GM19351 (cell line): ENCODE data around the gene LRRC37B.
"Not testable (repeated sequence)": the region's sequence is repeated elsewhere in the genome, so short reads cannot be mapped to it uniquely, and the experiment has no call there.

Source experiments
- ATAC-seq: cut with Tn5 transposase; IDR thresholded peaks from one replicate; pipeline ENCODE4 v1.9.1; 2021; ENCODE audit warnings: mild to moderate bottlenecking, moderate library complexity; ENCODE audit not compliant: unreplicated experiment

Gene LRRC37B

DNA sequence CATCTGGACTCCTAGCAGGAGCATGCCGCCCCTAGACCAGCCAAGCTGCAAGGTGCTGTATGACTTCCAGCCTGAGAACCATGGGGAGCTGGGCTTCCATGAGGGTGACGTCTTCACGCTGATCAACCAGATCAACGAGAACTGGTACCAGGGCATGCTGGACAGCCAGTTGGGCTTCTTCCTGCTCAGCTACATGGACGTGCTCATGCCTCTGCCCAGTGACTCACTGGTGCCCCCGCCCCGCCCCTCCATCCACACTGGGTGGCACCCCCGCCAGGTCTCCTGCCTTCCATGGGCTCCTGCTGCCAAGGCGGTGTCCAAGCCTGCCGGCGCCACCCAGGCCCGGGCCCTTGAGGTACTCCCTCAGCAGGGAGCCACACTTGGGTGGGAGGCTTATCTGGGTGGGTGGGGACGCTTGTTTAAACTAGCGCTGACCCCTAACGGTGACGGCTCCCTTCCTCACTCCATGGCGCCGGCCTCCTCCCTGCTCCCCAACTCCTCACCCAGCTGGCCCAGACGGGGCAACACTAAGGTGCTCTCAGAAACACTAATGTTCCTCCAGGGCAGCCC, 34.2 kb downstream of the LRRC37B start:
- ATAC-seq = not testable (repeated sequence)

DNA sequence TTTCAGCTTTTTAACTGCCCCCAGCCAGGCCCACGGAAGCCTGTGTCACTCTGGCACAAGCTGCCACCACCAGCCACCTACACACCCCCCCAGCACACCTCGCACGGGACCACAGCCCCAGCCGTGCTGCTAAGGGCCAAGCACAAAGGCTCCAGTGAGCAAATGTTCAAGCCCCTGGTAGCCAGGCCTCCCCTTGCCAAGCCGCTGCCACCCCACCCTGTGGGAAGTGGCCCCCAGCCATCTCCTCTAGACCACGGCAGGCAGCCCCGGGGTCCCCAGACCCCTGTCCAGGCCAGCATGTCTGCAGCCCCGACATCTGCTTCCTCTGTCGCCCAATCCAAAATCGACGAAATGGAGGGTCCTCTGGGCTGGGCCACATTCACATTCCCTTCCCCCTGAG, 35.1 kb downstream of the LRRC37B start:
- not testable (repeated sequence) for ATAC-seq

DNA sequence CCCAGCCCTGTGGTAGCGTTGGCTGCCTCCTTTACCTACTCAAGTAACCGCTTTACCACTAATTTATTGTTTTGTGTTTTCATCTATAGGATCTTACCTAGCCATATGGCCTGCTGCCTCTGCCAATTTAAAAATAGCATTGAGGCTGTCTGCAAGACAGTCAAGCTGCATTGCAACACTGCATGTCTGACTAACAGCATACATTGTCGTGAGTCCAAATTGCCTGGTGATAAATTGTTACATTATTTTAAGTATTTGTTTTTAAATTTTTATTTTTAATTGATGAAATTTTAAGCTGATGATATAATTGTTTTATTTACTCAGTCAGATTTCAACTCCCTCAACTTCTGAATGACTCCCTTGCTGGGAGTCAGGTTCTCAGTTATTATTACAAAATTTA, 38.4 kb downstream of the LRRC37B start:
- ATAC-seq = not testable (repeated sequence)

DNA sequence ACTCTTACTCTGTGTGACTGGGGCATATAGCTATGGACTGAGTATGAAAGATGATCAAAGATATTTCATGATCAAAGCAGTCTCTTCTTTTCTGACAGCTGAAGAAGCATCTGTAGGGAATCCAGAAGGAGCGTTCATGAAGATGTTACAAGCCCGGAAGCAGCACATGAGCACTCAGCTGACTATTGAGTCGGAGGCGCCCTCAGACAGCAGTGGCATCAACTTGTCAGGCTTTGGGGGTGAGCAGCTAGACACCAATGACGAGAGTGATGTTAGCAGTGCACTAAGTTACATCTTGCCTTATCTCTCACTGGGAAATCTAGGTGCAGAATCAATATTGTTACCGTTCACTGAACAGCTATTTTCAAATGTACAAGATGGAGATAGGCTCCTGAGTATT, 40.5 kb downstream of the LRRC37B start:
- not testable (repeated sequence) for ATAC-seq

DNA sequence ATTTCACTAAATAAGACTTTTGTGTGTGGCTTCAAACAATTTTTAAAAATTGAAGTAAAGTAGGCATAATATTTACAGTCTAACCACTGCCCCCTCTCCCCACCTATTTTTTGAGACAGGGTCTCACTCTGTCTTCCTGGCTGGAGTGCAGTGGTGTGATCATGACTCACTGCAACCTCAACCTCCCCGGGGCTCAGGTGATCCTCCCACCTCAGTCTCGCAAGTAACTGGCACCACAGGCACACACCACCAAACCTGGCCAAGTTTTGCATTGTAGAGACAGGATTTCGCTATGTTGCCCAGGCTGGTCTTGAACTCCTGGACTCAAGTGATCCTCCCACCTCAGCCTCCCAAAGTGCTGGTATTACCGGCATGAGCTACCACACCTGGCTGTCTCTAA, 47.8 kb downstream of the LRRC37B start:
- ATAC-seq = not testable (repeated sequence)

DNA sequence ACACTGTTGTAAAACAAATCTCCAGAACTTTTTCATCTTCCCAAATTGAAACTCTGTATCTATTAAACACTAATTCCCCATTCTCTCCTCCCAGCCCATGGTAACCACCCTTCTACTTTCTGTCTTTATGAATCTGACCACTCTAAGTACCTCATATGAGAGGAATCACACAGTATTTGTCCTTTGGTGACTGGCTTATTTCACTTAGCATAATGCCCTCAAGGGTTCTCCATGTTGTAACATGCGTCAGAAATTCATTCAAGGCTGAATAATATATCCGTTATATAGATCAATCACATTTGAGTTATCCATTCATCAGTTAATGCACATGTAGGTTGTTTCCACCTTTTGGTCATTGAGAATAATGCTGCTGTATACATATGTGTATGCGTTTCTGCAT, 48.2 kb downstream of the LRRC37B start:
- ATAC-seq = not testable (repeated sequence)

DNA sequence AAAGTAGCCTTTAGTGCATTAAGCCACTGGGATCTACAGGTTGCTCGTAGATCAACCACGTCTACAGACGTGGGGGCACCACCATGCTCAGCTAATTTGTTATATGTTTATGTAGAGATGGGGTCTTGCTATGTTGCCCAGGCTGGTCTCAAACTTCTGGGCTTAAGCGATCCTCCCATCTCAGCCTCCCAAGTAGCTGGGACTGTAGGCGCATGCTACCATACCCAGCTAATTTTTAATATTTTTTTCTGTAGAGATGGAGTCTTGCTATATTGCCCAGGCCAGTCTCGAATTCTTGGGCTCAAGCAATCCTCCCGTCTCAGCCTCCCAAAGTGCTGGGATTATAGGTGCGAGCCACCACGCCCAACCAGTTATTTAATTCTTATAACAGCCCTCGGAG, 49.3 kb downstream of the LRRC37B start:
- not testable (repeated sequence) for ATAC-seq

DNA sequence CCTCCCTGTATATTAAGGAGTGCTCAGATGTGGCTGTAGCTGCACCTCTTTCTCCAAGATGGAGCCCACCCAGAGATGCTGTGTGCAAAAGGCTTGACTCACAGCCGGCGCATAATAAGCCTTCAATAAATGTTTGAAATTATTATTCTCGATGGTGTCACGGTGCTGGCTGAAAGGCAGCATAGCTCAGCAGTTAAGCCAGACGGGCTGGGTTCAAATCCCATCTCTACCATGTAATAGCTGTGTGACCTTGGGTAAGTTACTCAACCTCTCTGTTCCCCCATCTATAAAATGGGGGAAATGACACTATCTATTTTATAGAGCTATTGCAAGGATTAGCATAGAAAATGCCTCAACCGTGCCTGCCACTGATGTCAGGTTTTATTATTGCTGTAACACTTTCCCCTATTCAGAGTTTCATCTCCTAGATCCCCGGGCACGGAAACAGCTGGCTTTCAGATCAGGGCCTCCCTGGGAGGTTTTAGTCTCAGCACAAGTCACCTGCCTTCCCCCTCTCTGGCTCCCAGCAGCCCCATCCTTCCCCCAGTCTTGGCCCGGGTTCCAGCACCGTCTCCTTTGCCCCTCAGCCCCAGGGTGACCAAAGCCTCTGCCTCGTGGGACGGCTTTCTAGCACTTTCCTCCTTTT, 50.4 kb downstream of the LRRC37B start:
- not testable (repeated sequence) for ATAC-seq

DNA sequence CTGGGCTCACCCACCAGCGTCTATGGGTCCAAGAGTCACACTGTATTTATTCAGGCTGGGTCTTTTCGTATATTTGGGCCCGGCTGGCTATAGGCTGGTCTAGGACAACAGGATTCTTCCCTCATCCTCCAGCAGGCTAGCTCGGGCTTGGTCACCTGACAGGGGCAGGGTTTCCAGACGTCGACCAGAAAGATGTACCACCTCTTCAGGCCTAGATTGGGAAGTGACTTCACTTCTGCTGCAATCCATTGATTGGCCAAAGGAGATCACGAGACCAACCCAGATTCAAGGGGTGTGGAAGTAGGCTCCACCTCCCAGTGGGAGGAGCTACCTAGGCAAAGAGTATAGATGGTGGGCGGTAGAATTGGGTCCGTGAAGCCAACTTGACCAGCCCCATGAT, 53.5 kb downstream of the LRRC37B start:
- ATAC-seq = not testable (repeated sequence)

DNA sequence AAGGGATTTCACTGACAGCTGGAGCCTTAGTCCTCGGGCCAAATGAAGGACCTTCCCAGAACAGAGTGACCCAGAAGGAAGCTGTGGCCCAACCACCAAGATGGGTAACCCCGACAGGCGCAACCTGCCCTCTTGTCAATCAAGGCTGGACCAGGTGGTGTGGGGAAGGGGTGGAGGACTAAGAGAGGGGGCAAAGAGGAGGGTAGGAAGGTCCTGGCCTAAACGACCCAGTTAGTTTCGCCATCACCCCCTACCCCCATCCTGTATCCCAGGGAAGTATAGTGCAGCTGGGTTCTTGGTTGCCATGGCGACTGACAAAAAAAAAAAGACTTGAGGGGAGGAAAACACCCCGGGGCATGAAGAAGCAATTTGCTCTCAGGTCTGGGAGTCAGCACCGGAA, 54.7 kb downstream of the LRRC37B start:
- not testable (repeated sequence) for ATAC-seq

DNA sequence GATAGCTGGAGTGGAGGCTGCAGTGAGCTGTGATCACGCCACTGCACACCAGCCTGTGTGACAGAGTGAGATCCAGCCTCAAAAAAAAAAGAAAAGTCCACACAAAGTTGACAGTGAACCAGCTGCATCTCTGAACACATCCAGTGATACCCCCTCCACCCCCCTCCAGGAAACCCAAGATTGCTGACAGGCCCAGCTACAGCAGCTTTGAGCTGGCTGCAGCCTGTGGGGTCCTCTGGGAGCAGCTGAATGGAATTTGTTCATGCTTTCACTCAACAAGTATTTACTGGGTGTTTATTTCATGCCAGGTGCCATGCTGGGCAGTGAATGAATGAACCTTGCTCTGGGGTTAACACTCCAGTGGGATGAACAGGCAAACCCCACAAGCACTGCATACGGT, 56.9 kb downstream of the LRRC37B start:
- ATAC-seq = not testable (repeated sequence)

DNA sequence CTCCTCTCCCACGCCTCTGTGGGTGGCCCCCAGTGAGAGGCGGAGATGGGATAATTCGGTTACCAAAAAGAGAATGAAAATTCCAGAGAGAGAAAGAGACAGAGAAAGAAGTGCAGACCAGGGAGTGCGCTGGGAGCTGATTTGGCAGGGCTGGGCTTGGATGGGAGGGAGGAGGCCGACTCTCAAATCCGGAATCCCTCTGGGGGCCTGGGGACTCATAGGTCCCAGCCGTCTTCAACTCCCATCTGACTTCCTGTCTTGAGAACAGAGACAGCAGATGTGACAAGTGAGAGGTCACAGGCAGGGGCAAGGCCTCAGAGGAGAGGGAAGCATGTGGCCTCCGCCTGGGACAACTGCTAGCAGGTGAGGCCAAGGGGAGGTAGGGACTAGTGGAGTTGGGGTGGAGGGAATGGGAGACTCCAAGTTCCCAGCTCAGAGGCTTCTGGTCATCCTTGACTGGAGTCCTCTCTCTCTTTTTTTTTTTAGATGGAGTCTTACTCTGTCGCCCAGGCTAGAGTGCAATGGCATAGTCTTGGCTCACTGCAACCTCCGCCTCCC, 59.0 kb downstream of the LRRC37B start:
- ATAC-seq = not testable (repeated sequence)

DNA sequence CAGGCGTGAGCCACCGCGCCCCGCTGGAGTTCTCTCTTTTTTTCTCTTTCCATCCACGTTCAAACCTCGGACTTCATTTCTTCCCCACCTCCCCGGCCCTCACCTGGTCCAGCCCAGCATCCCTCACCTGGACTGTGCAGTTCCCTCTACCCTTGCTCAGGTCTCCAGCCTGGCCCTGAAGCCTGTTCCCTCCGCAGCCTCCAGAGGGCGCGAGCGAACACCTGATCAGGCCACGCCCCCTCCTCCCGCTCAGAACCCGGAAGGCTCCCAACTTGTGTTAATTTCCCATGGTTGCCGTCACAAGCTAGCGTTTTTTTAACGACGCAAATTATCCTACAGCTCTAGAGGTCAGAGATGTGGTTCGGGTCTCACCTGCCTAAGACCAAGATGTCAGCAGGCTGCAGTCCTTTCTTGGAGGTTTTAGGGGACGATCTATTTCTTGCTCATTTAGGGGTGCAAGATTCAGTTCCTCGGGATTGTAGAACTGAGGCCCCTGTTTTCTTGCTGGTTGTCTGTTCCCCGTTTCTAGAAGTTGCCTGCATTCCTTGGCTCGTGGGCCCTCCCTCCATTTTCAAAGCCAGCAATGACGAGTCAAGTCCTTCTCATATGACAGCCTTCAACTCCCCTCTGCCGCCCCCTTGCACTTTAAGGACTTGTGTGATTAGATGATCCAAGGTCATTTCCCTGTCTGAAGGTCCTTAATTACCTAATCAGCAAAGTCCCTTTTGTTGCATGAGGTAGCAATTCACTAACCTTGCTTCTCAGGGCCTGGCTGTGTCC, 59.9 kb downstream of the LRRC37B start:
- peak; percentile 58 for ATAC-seq

DNA sequence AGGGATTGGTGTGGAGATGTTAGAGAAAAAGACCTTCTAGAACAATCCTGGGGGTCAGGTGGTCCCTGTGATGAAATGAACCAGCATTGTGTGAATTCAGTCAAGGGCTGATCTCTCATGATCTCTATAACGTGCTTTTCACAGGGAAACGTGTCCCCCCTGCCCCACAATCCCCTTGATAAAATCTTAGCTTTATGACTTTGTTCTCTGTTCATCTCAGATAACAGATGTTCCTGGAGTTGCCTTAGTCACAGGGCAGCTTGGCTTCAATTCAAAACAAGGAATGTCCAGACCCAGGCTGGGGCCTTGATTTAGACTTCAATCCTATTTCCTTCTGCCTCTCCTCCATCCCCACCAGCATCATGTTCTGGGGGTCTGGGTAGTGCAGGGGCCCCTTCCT, 61.9 kb downstream of the LRRC37B start:
- not testable (repeated sequence) for ATAC-seq

DNA sequence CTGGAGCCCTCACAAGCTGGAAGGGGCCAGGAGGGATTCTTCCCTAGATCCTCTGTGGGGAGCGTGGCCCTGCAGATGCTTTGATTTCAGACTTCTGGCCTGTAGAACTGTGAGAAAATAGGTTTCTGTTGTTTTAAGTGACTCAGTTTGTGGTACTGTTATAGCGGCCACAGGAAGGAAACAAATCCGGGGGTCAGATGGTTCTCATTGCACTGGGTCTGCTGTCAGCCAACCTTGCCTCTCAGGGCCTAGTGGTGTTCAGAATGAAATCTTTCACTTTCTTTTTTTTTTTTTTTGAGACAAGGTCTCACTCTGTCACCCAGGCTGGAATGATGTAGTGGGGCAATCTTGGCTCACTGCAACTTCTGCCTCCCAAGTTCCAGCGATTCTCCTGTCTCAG, 64.8 kb downstream of the LRRC37B start:
- peak; percentile 53 for ATAC-seq

DNA sequence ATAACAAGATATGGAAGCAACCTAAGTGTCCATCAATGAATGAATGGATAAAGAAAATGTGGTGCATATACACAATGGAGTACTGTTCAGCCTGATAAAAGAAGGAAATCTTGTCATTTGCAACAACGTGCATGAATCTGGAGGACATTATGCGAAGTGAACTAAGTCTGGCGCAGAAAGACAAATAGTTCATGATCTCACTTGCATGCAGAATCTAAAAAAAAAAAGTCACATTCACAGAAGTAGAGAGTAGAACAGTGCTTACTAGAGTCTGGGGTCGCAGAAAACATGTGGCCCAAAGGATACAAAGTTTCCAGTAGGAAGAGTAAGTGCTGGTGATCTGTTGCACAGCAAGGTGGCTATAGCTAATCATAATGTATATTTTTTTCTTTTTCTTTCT, 65.9 kb downstream of the LRRC37B start:
- not testable (repeated sequence) for ATAC-seq

DNA sequence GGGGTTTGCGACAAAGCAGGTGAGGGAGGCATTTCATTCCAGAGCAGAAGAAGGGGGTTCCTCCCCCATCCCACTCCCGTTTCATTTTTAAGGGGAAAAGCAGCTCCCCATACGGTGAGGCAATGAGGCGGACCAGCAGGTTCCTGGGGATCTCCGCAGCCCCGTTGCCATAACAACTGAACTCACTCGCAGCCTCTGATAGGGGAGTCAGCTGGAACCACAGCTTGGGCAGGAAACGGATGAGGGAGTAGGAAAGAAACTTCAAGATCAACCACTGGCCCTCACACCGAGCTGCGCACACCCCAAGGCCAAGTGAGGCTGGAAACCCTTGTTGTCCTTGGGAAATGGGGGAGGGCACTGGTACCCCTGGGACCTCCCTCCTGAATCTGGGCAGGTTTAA, 72.6 kb downstream of the LRRC37B start:
- not testable (repeated sequence) for ATAC-seq

DNA sequence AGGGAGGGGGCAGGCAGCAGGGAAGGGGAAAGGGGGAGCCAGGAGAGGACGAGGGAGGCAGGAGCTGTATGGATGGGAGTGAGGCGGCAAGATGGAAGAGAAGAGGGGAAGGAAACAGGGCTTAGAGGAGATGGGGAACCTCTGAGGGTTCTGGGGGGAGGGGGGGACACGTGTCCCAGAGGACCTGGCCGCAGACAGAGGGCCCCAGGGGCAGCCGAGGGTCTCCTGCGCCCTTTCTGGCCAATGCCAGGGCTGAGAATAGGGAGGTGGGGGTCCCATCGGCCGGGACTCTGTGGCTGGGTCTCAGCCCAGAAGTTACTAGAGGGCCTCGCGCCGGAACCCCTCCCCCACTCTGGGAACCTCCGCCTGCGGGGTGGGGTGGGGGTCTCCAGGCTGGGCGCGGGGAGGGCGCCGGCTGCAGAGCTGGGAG, 76.4 kb downstream of the LRRC37B start:
- ATAC-seq = not testable (repeated sequence)

DNA sequence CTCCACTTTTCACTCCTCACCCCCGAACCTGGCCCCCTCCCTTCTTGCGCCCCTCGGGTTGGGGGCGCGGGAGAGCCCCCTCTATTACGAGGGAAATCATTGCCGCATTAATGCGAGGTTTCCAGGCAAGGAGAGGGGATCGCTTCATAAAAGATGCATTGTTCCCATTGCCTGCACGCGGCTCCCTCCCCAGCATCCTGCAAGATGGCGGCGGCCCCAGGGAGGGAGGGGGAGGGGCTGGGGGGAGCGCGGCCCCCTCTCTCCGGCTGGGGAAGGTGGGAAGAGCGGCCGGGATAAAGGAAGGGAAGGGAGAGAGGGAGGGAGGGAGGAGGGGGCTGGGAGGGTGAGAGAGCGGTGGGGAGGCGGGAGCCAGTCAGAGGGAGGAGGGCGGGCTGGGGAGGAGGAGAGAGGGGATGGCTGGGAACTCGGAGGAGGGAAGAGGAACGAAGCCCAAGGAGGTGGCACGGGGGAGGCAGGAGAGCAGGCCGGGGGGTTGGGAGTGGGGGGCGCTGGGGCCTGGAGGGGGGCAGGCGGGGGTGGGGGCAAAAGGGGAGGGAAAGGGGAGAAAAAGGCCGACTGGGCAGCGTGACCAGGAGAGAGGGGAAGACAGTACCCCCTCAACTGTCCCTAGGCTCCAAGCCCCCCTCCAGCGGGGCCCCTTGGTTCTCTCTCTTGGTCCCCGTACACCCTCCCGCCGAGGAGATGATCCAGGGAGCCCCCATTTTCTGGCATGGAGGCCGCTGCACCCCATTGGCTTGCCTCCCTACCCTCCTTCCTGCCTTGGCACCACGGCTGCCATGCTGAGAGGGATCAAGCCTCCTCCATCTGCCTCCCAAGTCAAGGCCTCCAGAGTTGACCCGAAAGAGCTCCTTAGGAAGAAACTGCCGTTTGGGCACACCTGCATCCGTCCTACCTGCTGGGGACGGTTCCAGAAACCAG, 77.1 kb downstream of the LRRC37B start:
- not testable (repeated sequence) for ATAC-seq
